ENCODE measurements around the gene MAB21L2.

The MAB21L2 gene

GRCh38 chr4:150586162-150586810 is 4.3 kb downstream of the MAB21L2 start:
- in situ Hi-C loops (cut with MboI; ENCODE audit: low pct_unique_long_range_greater_than_20kb, low sequenced_read_pairs, unreplicated experiment), result no loop called here
- DNase-seq (ENCODE audit: low spot score), result no peak

DNA sequence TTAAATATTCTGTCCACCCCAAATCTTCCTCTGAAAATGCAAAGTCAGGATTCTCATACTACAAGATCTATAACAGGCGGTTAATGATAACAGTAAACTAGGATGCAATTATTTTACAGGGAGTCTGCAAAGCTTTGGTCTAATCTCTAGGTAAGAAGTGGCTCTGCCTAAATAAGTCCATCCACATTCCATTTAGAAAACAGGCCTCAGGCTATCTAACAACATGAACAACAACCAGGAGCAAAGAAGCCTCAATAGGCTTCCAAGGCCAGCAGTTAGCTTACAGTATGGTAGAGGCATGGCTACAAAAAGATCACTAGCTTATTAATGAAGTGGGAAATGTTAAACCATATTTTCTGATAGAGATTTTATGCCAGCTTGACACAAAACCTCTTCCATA is 6.4 kb downstream of the MAB21L2 start:
- DNase-seq (ENCODE audit: low spot score), result no peak
- in situ Hi-C loops (cut with MboI; ENCODE audit: low pct_unique_long_range_greater_than_20kb, low sequenced_read_pairs, unreplicated experiment), result no loop called here
- no peak for TF ChIP-seq CTCF (IDR thresholded peaks at IDR 0.05; ENCODE audit: extremely low read depth, insufficient read depth, missing control alignments)

More at GRCh38 chr4:150586162-150586810, 4.3 kb downstream of the MAB21L2 start:
- no peak for TF ChIP-seq CTCF (IDR thresholded peaks at IDR 0.05; ENCODE audit: extremely low read depth, insufficient read depth, missing control alignments)

DNA sequence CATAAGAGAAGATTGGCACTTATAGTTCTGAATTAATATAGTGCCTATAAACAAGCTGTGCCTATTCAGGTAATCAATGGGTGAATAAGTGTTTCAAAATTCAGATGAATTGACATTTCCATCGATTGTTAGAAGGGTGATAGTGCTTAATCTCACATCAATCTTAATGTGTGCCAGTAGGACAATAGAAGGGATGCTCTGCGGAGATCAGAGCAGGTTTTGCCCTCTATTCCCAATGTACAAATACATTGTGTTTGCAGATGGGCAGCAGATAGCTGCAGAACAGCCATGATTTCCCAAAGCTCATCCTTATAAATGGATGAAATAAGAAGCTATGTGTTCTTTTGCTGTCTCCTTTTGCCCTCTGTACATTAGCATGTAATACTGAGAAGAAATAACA is 7.2 kb downstream of the MAB21L2 start:
- in situ Hi-C loops (cut with MboI; ENCODE audit: low pct_unique_long_range_greater_than_20kb, low sequenced_read_pairs, unreplicated experiment), result no loop called here
- no peak for TF ChIP-seq CTCF (IDR thresholded peaks at IDR 0.05; ENCODE audit: extremely low read depth, insufficient read depth, missing control alignments)
- DNase-seq (ENCODE audit: low spot score), result no peak

DNA sequence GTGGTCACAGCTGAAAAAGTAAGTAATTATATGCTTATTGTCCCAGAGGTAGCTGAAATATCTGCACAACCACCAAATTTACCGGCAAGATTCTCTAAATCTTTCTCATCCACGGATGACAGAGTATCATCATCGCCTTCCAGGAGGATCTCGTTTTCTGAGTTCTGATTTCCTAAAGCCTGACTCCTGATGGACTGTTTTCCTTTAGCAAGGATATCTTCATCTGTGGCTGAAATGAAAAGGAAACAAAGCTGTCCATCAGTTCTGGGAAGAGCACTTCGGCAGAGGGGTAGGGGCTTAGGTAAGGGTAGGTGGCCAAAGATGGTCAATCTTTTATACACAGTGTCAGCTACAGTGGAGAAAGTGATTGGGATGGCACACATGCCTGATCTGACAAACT is 8.7 kb downstream of the MAB21L2 start:
- in situ Hi-C loops (cut with MboI; ENCODE audit: low pct_unique_long_range_greater_than_20kb, low sequenced_read_pairs, unreplicated experiment), result no loop called here
- no peak for DNase-seq (ENCODE audit: low spot score)
- no peak for TF ChIP-seq CTCF (IDR thresholded peaks at IDR 0.05; ENCODE audit: extremely low read depth, insufficient read depth, missing control alignments)

DNA sequence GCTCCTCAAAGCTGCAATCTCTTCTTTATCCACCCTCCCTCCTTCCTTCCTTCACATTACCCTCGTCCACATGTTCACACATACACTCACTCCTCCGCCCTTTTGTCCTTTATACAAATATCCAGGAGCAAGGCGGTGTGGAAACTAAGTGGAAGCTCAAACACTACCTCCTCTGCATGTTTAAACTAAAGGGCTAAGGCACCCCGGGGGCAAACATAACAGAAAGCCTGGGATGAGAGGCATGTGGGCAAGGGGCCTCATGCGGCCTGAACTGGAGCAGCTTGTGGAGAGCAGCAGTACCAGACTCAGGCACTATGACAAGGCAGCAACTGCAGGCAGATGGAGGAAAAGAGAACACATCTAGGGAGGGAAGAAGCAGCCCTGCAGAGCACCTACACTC is 9.5 kb downstream of the MAB21L2 start:
- DNase-seq (ENCODE audit: low spot score), result no peak
- no peak for TF ChIP-seq CTCF (IDR thresholded peaks at IDR 0.05; ENCODE audit: extremely low read depth, insufficient read depth, missing control alignments)

DNA sequence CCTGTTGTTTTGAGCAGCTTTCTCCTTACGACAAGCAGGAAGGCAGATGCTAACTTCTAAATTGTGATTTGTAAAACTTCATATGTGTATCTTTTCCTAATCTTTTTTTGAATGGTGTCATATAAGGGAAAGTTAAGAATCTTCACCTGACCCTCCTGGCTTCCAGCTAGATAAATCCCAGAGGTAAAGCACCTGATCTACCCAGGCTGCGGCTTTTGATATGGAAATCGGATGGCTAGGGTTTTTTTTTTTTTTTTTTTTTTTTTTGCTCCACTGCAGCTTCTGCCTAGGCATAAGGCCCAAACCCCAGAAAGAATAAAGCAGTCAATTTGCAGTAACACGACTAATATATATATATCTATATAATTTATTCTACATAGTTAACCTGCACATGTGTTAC is 10.0 kb downstream of the MAB21L2 start:
- DNase-seq (ENCODE audit: low spot score), result no peak

More for the DNA sequence above, 9.5 kb downstream of the MAB21L2 start:
- in situ Hi-C loops (cut with MboI; ENCODE audit: low pct_unique_long_range_greater_than_20kb, low sequenced_read_pairs, unreplicated experiment), result no loop called here

More for the DNA sequence above, 10.0 kb downstream of the MAB21L2 start:
- TF ChIP-seq CTCF (IDR thresholded peaks at IDR 0.05; ENCODE audit: extremely low read depth, insufficient read depth, missing control alignments), result no peak
- in situ Hi-C loops (cut with MboI; ENCODE audit: low pct_unique_long_range_greater_than_20kb, low sequenced_read_pairs, unreplicated experiment), result no loop called here

All from GM13977 (cell line).